CD14-positive monocyte (primary cell): Measurements from ENCODE around the gene TMOD1. TPM values are rescaled to one million over a fixed set of nuclear protein-coding genes. Genes with fewer than 3 reads are reported as not detected.
A peak's percentile ranks its signal among the peaks of the same experiment; 100 is the strongest.
"Not testable (repeated sequence)": the region's sequence is repeated elsewhere in the genome, so short reads cannot be mapped to it uniquely, and the experiment has no call there.

Source experiments
- DNase-seq, 3 donors: peaks; one replicate each; pipeline ENCODE4 v3.0.0-alpha.2; 2011 to 2022
- H2AFZ ChIP-seq: 2 replicates; pipeline ENCODE4 v1.6.0; 2012; ENCODE audit warnings: mild to moderate bottlenecking, low read depth, low read length, inconsistent platforms; ENCODE audit not compliant: insufficient read depth, poor library complexity, severe bottlenecking
- H3K27ac ChIP-seq, 2 donors: 1 replicate in 1 of 2; 2 replicates in 1 of 2; pipeline ENCODE4 v1.5.1; 2012 to 2013; ENCODE audit warnings: low read length in 2 of 2, control low read depth in 1 of 2, inconsistent platforms in 1 of 2, low read depth in 1 of 2, mild to moderate bottlenecking in 1 of 2
- H3K27me3 ChIP-seq, 2 donors: one replicate each; pipeline versions ENCODE4 v1.6.0 to v1.6.1; 2011 to 2013; ENCODE audit warnings: low read length in 2 of 2; ENCODE audit not compliant: control insufficient read depth in 2 of 2, insufficient read depth in 2 of 2
- H3K36me3 ChIP-seq, 2 donors: replicated peaks in 1 of 2; 1 replicate in 1 of 2; 2 replicates in 1 of 2; pipeline versions ENCODE4 v1.5.1 to v1.6.1; 2012 to 2013; ENCODE audit warnings: low read length in 2 of 2, control low read depth in 1 of 2, inconsistent platforms in 1 of 2, mild to moderate bottlenecking in 1 of 2; ENCODE audit not compliant: insufficient read depth in 2 of 2, control insufficient read depth in 1 of 2
- H3K4me1 ChIP-seq, 2 donors: 1 replicate in 1 of 2; 2 replicates in 1 of 2; pipeline versions ENCODE4 v1.5.1 to v1.6.1; 2012 to 2013; ENCODE audit warnings: low read length in 2 of 2, control low read depth in 1 of 2, inconsistent platforms in 1 of 2, mild to moderate bottlenecking in 1 of 2, moderate library complexity in 1 of 2; ENCODE audit not compliant: insufficient read depth in 2 of 2, control insufficient read depth in 1 of 2
- H3K4me2 ChIP-seq: replicated peaks from 2 replicates; pipeline ENCODE3; 2012; ENCODE audit warnings: low read length, moderate library complexity, mild to moderate bottlenecking; ENCODE audit not compliant: poor library complexity, severe bottlenecking; ENCODE audit errors: extremely low read depth
- H3K4me3 ChIP-seq, 3 experiments: fragments of 200-600 bp in 1 of 3; sonication (generic) in 1 of 3; replicated peaks in 1 of 3; 1 replicate in 2 of 3; 2 replicates in 1 of 3; pipeline ENCODE4 v1.5.1; 2011 to 2013; ENCODE audit warnings: low read length in 3 of 3, mild to moderate bottlenecking in 3 of 3, control low read depth in 2 of 3, low read depth in 2 of 3, inconsistent platforms in 1 of 3, moderate library complexity in 1 of 3
- H3K79me2 ChIP-seq: 2 replicates; pipeline ENCODE4 v1.6.0; 2012; ENCODE audit warnings: mild to moderate bottlenecking, control low read depth, inconsistent platforms, low read length, moderate library complexity; ENCODE audit not compliant: insufficient read depth
- H3K9ac ChIP-seq: 2 replicates; pipeline ENCODE4 v1.6.0; 2017; ENCODE audit warnings: low read length, mild to moderate bottlenecking; ENCODE audit not compliant: insufficient read depth, poor library complexity, severe bottlenecking
- H3K9me3 ChIP-seq, 2 donors: replicated peaks in 1 of 2; 1 replicate in 1 of 2; 2 replicates in 1 of 2; pipeline versions ENCODE4 v1.5.1 to v1.6.1; 2012 to 2013; ENCODE audit warnings: low read length in 2 of 2, control low read depth in 1 of 2; ENCODE audit not compliant: control insufficient read depth in 1 of 2, insufficient read depth in 1 of 2
- H4K20me1 ChIP-seq: 2 replicates; pipeline ENCODE4 v1.6.0; 2012; ENCODE audit warnings: mild to moderate bottlenecking, low read length, control low read depth, moderate library complexity; ENCODE audit not compliant: insufficient read depth
- H3K27ac Mint-ChIP-seq, 7 donors: one replicate each; pipeline ENCODE4 v1.8.0; 2020; ENCODE audit warnings: mild to moderate bottlenecking in 7 of 7, mixed read lengths in 7 of 7, moderate library complexity in 6 of 7, inconsistent platforms in 2 of 7
- H3K27me3 Mint-ChIP-seq, 3 donors: one replicate each; pipeline ENCODE4 v1.8.0; 2021 to 2022; ENCODE audit warnings: low read depth in 3 of 3, mild to moderate bottlenecking in 3 of 3, mixed read lengths in 3 of 3, moderate library complexity in 3 of 3, inconsistent platforms in 1 of 3
- H3K36me3 Mint-ChIP-seq, 2 donors: one replicate each; pipeline ENCODE4 v1.8.0; 2020; ENCODE audit warnings: mixed read lengths in 2 of 2, inconsistent platforms in 1 of 2, mild to moderate bottlenecking in 1 of 2
- H3K4me1 Mint-ChIP-seq: one replicate; pipeline ENCODE4 v1.8.0; 2020; ENCODE audit warnings: mild to moderate bottlenecking, mixed read lengths
- H3K4me3 Mint-ChIP-seq, 2 donors: one replicate each; pipeline ENCODE4 v1.8.0; 2020; ENCODE audit warnings: mild to moderate bottlenecking in 2 of 2, mixed read lengths in 2 of 2, moderate library complexity in 1 of 2
- H3K9me3 Mint-ChIP-seq, 7 donors: one replicate each; pipeline ENCODE4 v1.8.0; 2020 to 2022; ENCODE audit warnings: mixed read lengths in 7 of 7, mild to moderate bottlenecking in 6 of 7, moderate library complexity in 6 of 7, inconsistent platforms in 2 of 7
- WGBS: methylation state at CpG from one replicate; pipeline ENCODE4 v1.1.5; 2013; ENCODE audit warnings: missing lambda C conversion rate; ENCODE audit not compliant: insufficient coverage; 5-methylcytosine and 5-hydroxymethylcytosine counted together
- intact Hi-C, 2 donors: fragments of 100-400 bp; cut with micrococcal nuclease; formaldehyde crosslinking; loops; one replicate each; pipeline versions ENCODE4 v1.15.0 to v1.15.1; 2023
- polyA plus RNA-seq, 3 donors: library from polyadenylated mRNA; depleted of rRNA in 1 of 3; unstranded in 2 of 3; stranded (reverse) in 1 of 3; fragments of 300-500 nt in 2 of 3; fragments of >200 nt in 1 of 3; fragmentation: Illumina TruSeq in 2 of 3; gene quantifications; 1 replicate in 2 of 3; 2 replicates in 1 of 3; pipeline ENCODE4 v1.2.3, GENCODE V29; 2012 to 2021
- TF ChIP-seq, protein P1 (sequence below): fragments of 200-600 bp; IDR thresholded peaks from one replicate; pipeline ENCODE4 v1.8.0; 2022; ENCODE audit warnings: antibody characterized with exemption, mild to moderate bottlenecking

The TMOD1 gene
- polyA plus RNA-seq, 3 donors = 0.09 to 0.81 (median 0.59) TPM

DNA sequence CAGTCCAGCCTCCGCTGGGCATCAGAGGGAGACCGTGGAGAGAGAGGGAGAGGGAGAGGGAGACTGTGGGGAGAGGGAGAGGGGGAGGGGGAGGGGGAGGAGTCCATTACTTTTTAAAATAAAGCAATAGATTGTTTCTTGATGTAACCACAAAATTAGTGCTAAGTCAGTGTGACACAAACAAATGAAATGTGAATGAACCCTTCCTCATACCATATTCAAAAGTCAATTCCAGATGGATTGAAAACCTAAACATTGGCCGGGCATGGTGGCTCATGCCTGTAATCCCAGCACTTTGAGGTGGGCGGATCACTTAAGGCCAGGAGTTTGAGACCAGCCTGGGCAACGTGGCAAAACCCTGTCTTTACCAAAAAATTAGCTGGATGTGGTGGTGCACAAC is 2.6 kb upstream of the TMOD1 start:
- Histone ChIP-seq H3K27me3 (peaks cover 31 to 44% of the 10 kb centered on the region in 2 donors), H3K9me3 (peaks cover 0 to 17% of the 10 kb centered on the region in 2 donors), H3K36me3 (peaks cover 19 to 20% of the 10 kb centered on the region in 2 donors), H3K4me1 (peaks cover 17 to 22% of the 10 kb centered on the region in 2 donors)
- intact Hi-C loops, H4K20me1 ChIP-seq, H3K79me2 ChIP-seq, H3K4me3 ChIP-seq, H3K9ac ChIP-seq, H2AFZ ChIP-seq, H3K4me2 ChIP-seq, DNase-seq, H3K27ac ChIP-seq: not testable (repeated sequence)
- peaks cover 22% of the 10 kb centered on the region for H3K4me1 Mint-ChIP-seq
- peaks cover 35 to 39% of the 10 kb centered on the region in 2 donors for H3K36me3 Mint-ChIP-seq
- H3K27me3 Mint-ChIP-seq = peaks cover 50 to 54% (median 51%) of the 10 kb centered on the region in 3 donors
- peak overlapping the region in 1 of 7 donors; percentile 17 for H3K27ac Mint-ChIP-seq
- H3K9me3 Mint-ChIP-seq = peaks cover 0 to 26% (median 19%) of the 10 kb centered on the region in 7 donors
- 86% methylated on average over 3 of the region's 5 CpGs for WGBS
- peak overlapping the region in 1 of 2 donors; percentile 21 for H3K4me3 Mint-ChIP-seq

DNA sequence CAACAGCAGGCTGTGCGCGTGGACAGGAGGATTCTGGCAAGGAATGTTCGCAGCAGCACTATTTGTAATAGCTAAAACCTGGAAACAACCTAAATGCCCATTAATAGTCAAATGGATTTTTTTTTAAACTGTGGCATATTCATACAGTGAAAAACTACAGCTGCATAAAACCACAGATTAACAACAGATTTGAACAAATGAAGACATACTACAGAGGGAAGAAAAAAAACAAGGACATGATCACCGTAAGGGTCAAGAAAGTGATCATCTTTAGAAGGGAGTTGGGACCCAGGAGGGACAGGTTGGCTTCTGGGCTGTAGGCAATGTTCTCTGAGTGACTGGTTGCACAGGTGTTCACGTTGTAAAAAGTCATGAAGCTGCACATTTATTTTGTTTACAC is 1.2 kb upstream of the TMOD1 start:
- H3K36me3 Mint-ChIP-seq = peaks cover 28 to 31% of the 10 kb centered on the region in 2 donors
- H3K4me2 ChIP-seq = no peak overlapping the region
- WGBS = 50% methylated on average over 1 of the region's 5 CpGs
- H4K20me1 ChIP-seq = no peaks in the 10 kb centered on the region
- no peaks in the 10 kb centered on the region for H3K79me2 ChIP-seq
- H3K27me3 Mint-ChIP-seq = peaks cover 60 to 65% (median 61%) of the 10 kb centered on the region in 3 donors
- no peak overlapping the region for H3K27ac Mint-ChIP-seq
- no peak overlapping the region for H3K27ac ChIP-seq
- peaks cover 22% of the 10 kb centered on the region for H3K4me1 Mint-ChIP-seq
- H2AFZ ChIP-seq = no peak overlapping the region
- intact Hi-C loops = no loop called here
- H3K4me3 ChIP-seq = no peak overlapping the region
- TF ChIP-seq, protein P1, sequence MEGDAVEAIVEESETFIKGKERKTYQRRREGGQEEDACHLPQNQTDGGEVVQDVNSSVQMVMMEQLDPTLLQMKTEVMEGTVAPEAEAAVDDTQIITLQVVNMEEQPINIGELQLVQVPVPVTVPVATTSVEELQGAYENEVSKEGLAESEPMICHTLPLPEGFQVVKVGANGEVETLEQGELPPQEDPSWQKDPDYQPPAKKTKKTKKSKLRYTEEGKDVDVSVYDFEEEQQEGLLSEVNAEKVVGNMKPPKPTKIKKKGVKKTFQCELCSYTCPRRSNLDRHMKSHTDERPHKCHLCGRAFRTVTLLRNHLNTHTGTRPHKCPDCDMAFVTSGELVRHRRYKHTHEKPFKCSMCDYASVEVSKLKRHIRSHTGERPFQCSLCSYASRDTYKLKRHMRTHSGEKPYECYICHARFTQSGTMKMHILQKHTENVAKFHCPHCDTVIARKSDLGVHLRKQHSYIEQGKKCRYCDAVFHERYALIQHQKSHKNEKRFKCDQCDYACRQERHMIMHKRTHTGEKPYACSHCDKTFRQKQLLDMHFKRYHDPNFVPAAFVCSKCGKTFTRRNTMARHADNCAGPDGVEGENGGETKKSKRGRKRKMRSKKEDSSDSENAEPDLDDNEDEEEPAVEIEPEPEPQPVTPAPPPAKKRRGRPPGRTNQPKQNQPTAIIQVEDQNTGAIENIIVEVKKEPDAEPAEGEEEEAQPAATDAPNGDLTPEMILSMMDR = no peak
- peaks cover 0 to 17% of the 10 kb centered on the region in 2 donors for H3K9me3 ChIP-seq
- H3K27me3 ChIP-seq = peaks cover 43 to 58% of the 10 kb centered on the region in 2 donors
- H3K4me3 Mint-ChIP-seq = peak overlapping the region in 1 of 2 donors; percentile 93
- peaks cover 0 to 28% (median 21%) of the 10 kb centered on the region in 7 donors for H3K9me3 Mint-ChIP-seq
- H3K36me3 ChIP-seq = peaks cover 18% of the 10 kb centered on the region in 2 donors
- H3K4me1 ChIP-seq = peaks cover 17 to 22% of the 10 kb centered on the region in 2 donors
- no peak for DNase-seq
- H3K9ac ChIP-seq = no peak overlapping the region
